Karpas-422 (cell line): ENCODE results near the gene H1-8. TPM values are rescaled to one million over a fixed set of nuclear protein-coding genes. Genes with fewer than 3 reads are reported as not detected.

Source experiments
- DNase-seq: peaks from one replicate; pipeline ENCODE4 v3.0.0-alpha.2; 2015
- H2AFZ ChIP-seq: fragments of 200-600 bp; sonication (generic); 2 replicates; pipeline ENCODE4 v1.6.1; 2014; ENCODE audit warnings: antibody characterized with exemption, low read length, mixed read lengths
- H3K27ac ChIP-seq: fragments of 200-600 bp; sonication (generic); 2 replicates; pipeline ENCODE4 v1.5.1; 2014; ENCODE audit warnings: mild to moderate bottlenecking, low read length, moderate library complexity
- H3K27me3 ChIP-seq: fragments of 200-600 bp; sonication (generic); 2 replicates; pipeline ENCODE4 v1.6.1; 2014; ENCODE audit warnings: low read length, mixed read lengths
- H3K36me3 ChIP-seq: fragments of 200-600 bp; sonication (generic); 2 replicates; pipeline ENCODE4 v1.6.1; 2014; ENCODE audit warnings: low read length, mixed read lengths; ENCODE audit not compliant: insufficient read depth
- H3K4me1 ChIP-seq: fragments of 200-600 bp; sonication (generic); 2 replicates; pipeline ENCODE4 v1.6.1; 2014; ENCODE audit warnings: mild to moderate bottlenecking, low read length, mixed read lengths
- H3K4me2 ChIP-seq: fragments of 200-600 bp; sonication (generic); 2 replicates; pipeline ENCODE4 v1.6.1; 2014; ENCODE audit warnings: low read length, low read depth, mild to moderate bottlenecking; ENCODE audit not compliant: poor library complexity, severe bottlenecking
- H3K4me3 ChIP-seq: fragments of 200-600 bp; sonication (generic); 2 replicates; pipeline ENCODE4 v1.5.1; 2014; ENCODE audit warnings: mild to moderate bottlenecking, antibody characterized with exemption, low read length, mixed read lengths
- H3K79me2 ChIP-seq: fragments of 200-600 bp; sonication (generic); 2 replicates; pipeline ENCODE4 v1.6.1; 2014; ENCODE audit warnings: mild to moderate bottlenecking, low read length, mixed read lengths
- H3K9ac ChIP-seq: fragments of 200-600 bp; sonication (generic); 2 replicates; pipeline ENCODE4 v1.6.0; 2014; ENCODE audit warnings: low read length
- H3K9me2 ChIP-seq: fragments of 200-600 bp; sonication (generic), shearing (Covaris generic); replicated peaks from 2 replicates; pipeline ENCODE4 v1.6.0; 2014; ENCODE audit warnings: mild to moderate bottlenecking, low read length, moderate library complexity; ENCODE audit not compliant: insufficient read depth
- H3K9me3 ChIP-seq: fragments of 300-700, 200-600 bp; sonication (generic); 2 replicates; pipeline ENCODE4 v1.6.1; 2014; ENCODE audit warnings: low read length, mixed read lengths
- H4K20me1 ChIP-seq: fragments of 200-600 bp; sonication (generic); 2 replicates; pipeline ENCODE4 v1.6.1; 2014; ENCODE audit warnings: mild to moderate bottlenecking, antibody characterized with exemption, low read length, low read depth; ENCODE audit not compliant: insufficient read depth
- total RNA-seq: library from RNA; depleted of rRNA; stranded (reverse); fragments of >200 nt; shearing (Covaris generic); gene quantifications from 2 replicates; pipeline ENCODE4 v1.2.3, GENCODE V29; 2014; ENCODE audit warnings: low replicate concordance

H1-8 gene
- total RNA-seq, 1 experiment from 2014 or later, result not detected

GRCh38 chr3:129553719-129554118 is 10.7 kb downstream of the H1-8 start:
- peak; percentile 49 for DNase-seq
- H3K36me3 ChIP-seq, result no peaks in the 10 kb centered on the region
- no peak overlapping the region for H3K4me3 ChIP-seq
- no peaks in the 10 kb centered on the region; the same call in 1 of the 2 replicates for H3K27me3 ChIP-seq
- H3K9me2 ChIP-seq, result no peaks in the 10 kb centered on the region
- H3K27ac ChIP-seq, result no peak overlapping the region
- H3K4me2 ChIP-seq, result peak overlapping the region; percentile 39
- no peaks in the 10 kb centered on the region for H3K79me2 ChIP-seq
- H3K9me3 ChIP-seq, result no peaks in the 10 kb centered on the region
- H4K20me1 ChIP-seq, result 0 out of 2 replicates have a peak, but pooled peaks cover 4% of the 10 kb centered on the region
- peaks cover 19% of the 10 kb centered on the region for H3K4me1 ChIP-seq
- H3K9ac ChIP-seq, result no peak overlapping the region
- 0 out of 2 replicates have a peak overlapping the region, but pooled peaks have one; percentile 32 for H2AFZ ChIP-seq

DNA sequence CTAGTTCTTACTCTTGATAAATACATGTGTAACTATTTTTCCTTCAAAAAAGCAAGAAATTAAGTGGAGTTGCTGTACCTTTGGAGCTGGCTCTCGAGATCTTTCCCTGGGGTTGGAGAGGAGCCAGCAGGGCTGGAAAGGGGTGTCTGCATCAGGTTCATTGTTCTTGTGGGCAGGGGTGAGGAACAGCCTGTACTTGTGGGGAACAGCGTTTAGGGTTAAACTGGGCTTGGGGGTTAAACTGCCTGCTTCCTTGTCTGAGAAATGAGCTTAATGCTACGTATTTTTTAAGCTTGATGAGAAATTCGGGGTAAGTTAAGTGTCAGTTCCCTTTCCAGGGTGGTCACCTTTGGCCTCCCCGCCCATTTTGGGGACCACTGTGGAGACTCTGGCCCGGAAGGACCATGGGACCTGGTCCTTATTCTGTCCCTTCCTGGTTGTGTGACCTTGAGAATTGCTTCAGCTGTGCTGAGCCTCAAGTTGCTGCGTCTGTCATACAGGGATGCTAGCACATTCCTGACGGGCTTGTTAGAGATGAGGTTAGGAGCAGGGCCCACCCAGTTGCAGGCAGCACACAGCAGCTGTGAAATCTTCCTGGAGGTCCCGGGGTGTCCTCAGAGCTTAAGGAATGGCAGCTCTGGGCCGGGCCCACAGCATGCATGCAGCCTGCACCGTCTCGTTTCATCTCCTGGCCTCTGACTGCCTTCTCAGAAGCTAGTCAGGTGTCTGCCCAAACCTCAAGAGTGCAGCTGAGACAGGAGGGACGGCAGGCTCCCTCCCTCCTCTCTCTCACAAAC is 11.6 kb downstream of the H1-8 start:
- Histone ChIP-seq H2AFZ (0 out of 2 replicates have a peak overlapping the region, but pooled peaks have one; percentile 32), H3K9me2 (no peaks in the 10 kb centered on the region)

GRCh38 chr3:129555153-129555550 is 12.2 kb downstream of the H1-8 start:
- Histone ChIP-seq H3K79me2 (no peaks in the 10 kb centered on the region), H3K36me3 (no peaks in the 10 kb centered on the region), H3K27me3 (no peaks in the 10 kb centered on the region; the same call in 1 of the 2 replicates), H3K9me2 (no peaks in the 10 kb centered on the region), H2AFZ (no peak overlapping the region), H3K9ac (no peak overlapping the region), H4K20me1 (0 out of 2 replicates have a peak, but pooled peaks cover 4% of the 10 kb centered on the region), H3K4me1 (peaks cover 27% of the 10 kb centered on the region), H3K4me3 (no peak overlapping the region), H3K27ac (no peak overlapping the region), H3K4me2 (no peak overlapping the region), H3K9me3 (no peaks in the 10 kb centered on the region)
- DNase-seq, result no peak

More for the DNA sequence above, 11.6 kb downstream of the H1-8 start:
- 0 out of 2 replicates have a peak, but pooled peaks cover 4% of the 10 kb centered on the region for H4K20me1 ChIP-seq
- H3K4me3 ChIP-seq, result no peak overlapping the region
- no peaks in the 10 kb centered on the region; the same call in 1 of the 2 replicates for H3K27me3 ChIP-seq
- peak overlapping the region; percentile 39 for H3K4me2 ChIP-seq
- H3K4me1 ChIP-seq, result peaks cover 27% of the 10 kb centered on the region
- no peaks in the 10 kb centered on the region for H3K9me3 ChIP-seq
- no peaks in the 10 kb centered on the region for H3K36me3 ChIP-seq
- no peak overlapping the region for H3K9ac ChIP-seq
- H3K79me2 ChIP-seq, result no peaks in the 10 kb centered on the region
- DNase-seq, result no peak
- no peak overlapping the region for H3K27ac ChIP-seq

DNA sequence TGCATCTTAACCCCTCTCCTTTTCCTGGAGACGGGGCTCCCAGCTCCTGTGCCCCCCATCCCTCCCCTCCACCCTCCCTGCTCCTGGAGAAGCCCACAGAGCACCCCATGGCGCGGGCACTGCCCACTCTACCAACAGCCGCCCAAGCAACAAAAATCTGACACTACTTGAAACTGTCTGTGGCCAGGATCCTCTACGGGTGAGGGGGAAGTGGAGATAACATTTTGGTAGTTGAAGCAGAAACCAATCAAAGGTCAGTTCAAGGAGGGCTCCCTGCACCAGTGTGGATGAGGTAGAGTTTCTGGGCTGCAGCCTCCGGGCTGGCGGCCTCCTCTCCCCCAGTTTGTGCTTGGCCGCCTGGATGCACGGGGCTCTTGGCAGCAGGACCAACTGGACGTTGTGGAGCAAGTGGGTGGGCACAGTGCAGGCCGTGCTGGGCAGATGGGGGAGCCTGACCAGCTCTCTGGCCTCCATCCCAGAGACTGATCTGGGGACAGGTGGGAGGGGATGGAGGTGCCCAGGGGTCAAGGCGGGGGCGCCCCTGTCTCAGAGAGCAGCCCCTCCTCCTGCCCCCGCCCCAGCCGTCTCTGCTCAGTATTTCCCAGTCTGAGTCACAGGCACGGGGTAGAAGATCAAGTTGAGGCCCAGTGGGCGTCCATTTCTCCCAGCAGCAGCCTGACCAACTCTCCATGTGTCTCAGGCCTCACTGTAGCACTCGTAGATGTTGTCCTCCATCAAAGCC is 12.8 kb downstream of the H1-8 start:
- Histone ChIP-seq H3K9ac (no peak overlapping the region), H3K27me3 (no peaks in the 10 kb centered on the region; the same call in 1 of the 2 replicates), H3K36me3 (no peaks in the 10 kb centered on the region), H3K79me2 (no peaks in the 10 kb centered on the region), H2AFZ (no peak overlapping the region), H3K4me1 (peaks cover 27% of the 10 kb centered on the region), H3K9me3 (no peaks in the 10 kb centered on the region), H3K27ac (no peak overlapping the region), H3K4me3 (no peak overlapping the region), H3K4me2 (no peak overlapping the region), H3K9me2 (no peaks in the 10 kb centered on the region), H4K20me1 (0 out of 2 replicates have a peak, but pooled peaks cover 4% of the 10 kb centered on the region)
- DNase-seq, result no peak

DNA sequence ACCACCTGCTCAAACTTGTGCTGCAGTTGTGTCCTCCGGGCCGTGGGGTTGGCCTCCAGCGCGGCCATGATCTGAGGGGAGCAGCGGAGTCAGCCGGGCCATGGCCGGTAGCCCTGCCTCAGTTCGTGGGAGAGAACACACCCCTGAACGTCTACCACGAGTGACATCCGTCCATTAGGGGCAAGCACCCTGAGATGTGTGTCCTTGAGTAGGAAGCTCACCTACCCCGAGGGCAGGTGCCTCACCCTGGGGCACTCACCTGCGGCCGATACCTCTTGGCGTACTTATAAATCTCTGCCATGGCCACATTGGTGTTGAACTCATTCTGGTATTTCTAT is 13.4 kb downstream of the H1-8 start:
- no peaks in the 10 kb centered on the region for H3K9me3 ChIP-seq
- H4K20me1 ChIP-seq, result 0 out of 2 replicates have a peak, but pooled peaks cover 4% of the 10 kb centered on the region
- H3K9ac ChIP-seq, result no peak overlapping the region
- no peaks in the 10 kb centered on the region for H3K36me3 ChIP-seq
- H3K79me2 ChIP-seq, result no peaks in the 10 kb centered on the region
- H3K9me2 ChIP-seq, result no peaks in the 10 kb centered on the region
- peaks cover 27% of the 10 kb centered on the region for H3K4me1 ChIP-seq
- no peak for DNase-seq
- H3K27me3 ChIP-seq, result no peaks in the 10 kb centered on the region; the same call in 1 of the 2 replicates
- H2AFZ ChIP-seq, result no peak overlapping the region
- no peak overlapping the region for H3K27ac ChIP-seq
- no peak overlapping the region for H3K4me3 ChIP-seq
- no peak overlapping the region for H3K4me2 ChIP-seq

- Histone ChIP-seq H3K36me3 (no peaks in the 10 kb centered on the region), H3K9ac (no peak overlapping the region), H3K4me3 (no peak overlapping the region), H3K79me2 (no peaks in the 10 kb centered on the region), H4K20me1 (0 out of 2 replicates have a peak, but pooled peaks cover 4% of the 10 kb centered on the region), H3K27ac (no peak overlapping the region), H3K4me1 (peaks cover 27% of the 10 kb centered on the region), H3K9me2 (no peaks in the 10 kb centered on the region), H3K9me3 (no peaks in the 10 kb centered on the region), H3K27me3 (no peaks in the 10 kb centered on the region; the same call in 1 of the 2 replicates), H3K4me2 (no peak overlapping the region), H2AFZ (no peak overlapping the region)
- DNase-seq, result no peak
Observed at GRCh38 chr3:129556890-129557547, 14.0 kb downstream of the H1-8 start.

GRCh38 chr3:129557548-129557894 is 14.5 kb downstream of the H1-8 start:
- Histone ChIP-seq H3K4me1 (peaks cover 27% of the 10 kb centered on the region), H2AFZ (no peak overlapping the region), H3K9me2 (no peaks in the 10 kb centered on the region), H3K36me3 (no peaks in the 10 kb centered on the region), H3K4me3 (no peak overlapping the region), H3K27me3 (no peaks in the 10 kb centered on the region; the same call in 1 of the 2 replicates), H4K20me1 (0 out of 2 replicates have a peak, but pooled peaks cover 4% of the 10 kb centered on the region), H3K9me3 (no peaks in the 10 kb centered on the region), H3K9ac (no peak overlapping the region), H3K27ac (no peak overlapping the region), H3K4me2 (no peak overlapping the region), H3K79me2 (no peaks in the 10 kb centered on the region)
- DNase-seq, result no peak
